Measurements from ENCODE around the gene SEMA3G.

SEMA3G gene

GRCh38 chr3:52453496-52454249 lies 8.8 kb upstream of the SEMA3G start, which contains the start of gene TNNC1:
TSS of gene TNNC1 (minus strand) at chr3:52454041. CDS start at chr3:52454015, 26 bp downstream.
- DNase-seq = no peak

GRCh38 chr3:52452570-52453221 lies 7.8 kb upstream of the SEMA3G start:
- no peak for DNase-seq

- DNase-seq = no peak
These were observed 7.2 kb upstream of the SEMA3G start for GRCh38 chr3:52452126-52452525.

GRCh38 chr3:52451237-52452083 lies 6.6 kb upstream of the SEMA3G start:
- DNase-seq = no peak

GRCh38 chr3:52450489-52451236 lies 5.8 kb upstream of the SEMA3G start:
- no peak for DNase-seq

GRCh38 chr3:52447512-52448355 lies 2.8 kb upstream of the SEMA3G start:
- no peak for DNase-seq

GRCh38 chr3:52446631-52447511 lies 2.0 kb upstream of the SEMA3G start:
- peak; percentile 65 to 68 for DNase-seq

- no peak for DNase-seq
These were observed 1.1 kb upstream of the SEMA3G start for GRCh38 chr3:52446042-52446441.

- no peak for DNase-seq
These were observed 864 bp downstream of the SEMA3G start for GRCh38 chr3:52443791-52444687.

- no peak for DNase-seq
These were observed 1.7 kb downstream of the SEMA3G start for GRCh38 chr3:52443268-52443610.

GRCh38 chr3:52442409-52443267 lies 2.3 kb downstream of the SEMA3G start:
- DNase-seq = no peak

- DNase-seq = no peak
These were observed 3.1 kb downstream of the SEMA3G start for GRCh38 chr3:52441772-52442332.

GRCh38 chr3:52441091-52441771 lies 3.7 kb downstream of the SEMA3G start:
- DNase-seq = no peak

- DNase-seq = no peak
These were observed 4.2 kb downstream of the SEMA3G start for GRCh38 chr3:52440671-52441070.

- DNase-seq = no peak
These were observed 4.7 kb downstream of the SEMA3G start for GRCh38 chr3:52440249-52440551.

- no peak for DNase-seq
These were observed 5.3 kb downstream of the SEMA3G start for GRCh38 chr3:52439426-52440248.

All from activated CD4-positive, alpha-beta T cell treated with anti-CD3 and anti-CD28 coated beads, Interleukin-2, amount 50 U/mL, for 4 hours (primary cell).